Measurements from ENCODE around the gene EML5.

GRCh38 chr14:88798156-88798555, 5.4 kb upstream of the EML5 start:
- TF ChIP-seq CTCF (IDR thresholded peaks at IDR 0.05) (no peak), POLR2A (IDR thresholded peaks at IDR 0.05) (no peak), EP300 (IDR thresholded peaks at IDR 0.05) (no peak), POLR2AphosphoS5 (IDR thresholded peaks at IDR 0.05) (no peak)

Data from sigmoid colon (tissue), 4 donors.